ENCODE measurements around the gene MANF.

DNA sequence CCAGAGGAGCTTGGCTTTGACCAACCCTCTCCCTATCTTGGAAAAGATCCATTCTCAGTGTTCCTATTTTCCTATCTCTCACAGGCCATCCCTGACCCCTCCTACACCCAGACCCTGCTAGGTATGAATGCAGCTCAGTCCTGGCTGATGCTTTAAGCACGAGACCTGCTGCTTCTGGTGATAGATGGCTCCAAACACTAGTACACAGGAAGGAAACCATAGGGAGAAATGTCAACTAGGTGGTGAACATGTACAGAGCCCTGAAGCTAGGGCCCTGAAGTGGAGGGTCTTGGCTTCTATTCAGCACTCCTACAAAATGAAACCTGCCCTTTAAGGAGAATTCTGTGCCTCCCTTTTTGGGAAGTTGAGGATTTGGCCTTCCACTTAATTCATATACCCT is 47.4 kb upstream of the MANF start:
- TF ChIP-seq, protein P1, sequence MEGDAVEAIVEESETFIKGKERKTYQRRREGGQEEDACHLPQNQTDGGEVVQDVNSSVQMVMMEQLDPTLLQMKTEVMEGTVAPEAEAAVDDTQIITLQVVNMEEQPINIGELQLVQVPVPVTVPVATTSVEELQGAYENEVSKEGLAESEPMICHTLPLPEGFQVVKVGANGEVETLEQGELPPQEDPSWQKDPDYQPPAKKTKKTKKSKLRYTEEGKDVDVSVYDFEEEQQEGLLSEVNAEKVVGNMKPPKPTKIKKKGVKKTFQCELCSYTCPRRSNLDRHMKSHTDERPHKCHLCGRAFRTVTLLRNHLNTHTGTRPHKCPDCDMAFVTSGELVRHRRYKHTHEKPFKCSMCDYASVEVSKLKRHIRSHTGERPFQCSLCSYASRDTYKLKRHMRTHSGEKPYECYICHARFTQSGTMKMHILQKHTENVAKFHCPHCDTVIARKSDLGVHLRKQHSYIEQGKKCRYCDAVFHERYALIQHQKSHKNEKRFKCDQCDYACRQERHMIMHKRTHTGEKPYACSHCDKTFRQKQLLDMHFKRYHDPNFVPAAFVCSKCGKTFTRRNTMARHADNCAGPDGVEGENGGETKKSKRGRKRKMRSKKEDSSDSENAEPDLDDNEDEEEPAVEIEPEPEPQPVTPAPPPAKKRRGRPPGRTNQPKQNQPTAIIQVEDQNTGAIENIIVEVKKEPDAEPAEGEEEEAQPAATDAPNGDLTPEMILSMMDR (IDR thresholded peaks at IDR 0.05 in 8 of 11, conservative IDR thresholded peaks at IDR 0.05 in 3 of 11): no peak
- no peak for TF ChIP-seq POLR2A (IDR thresholded peaks at IDR 0.05)
- TF ChIP-seq POLR2AphosphoS5 (IDR thresholded peaks at IDR 0.05): no peak
